Peyer's patch (tissue), 4 donors: ENCODE results near the gene HOXA5.

Experiments
- CTCF ChIP-seq, 6 experiments: fragments of 450-650 bp in 4 of 6; fragments of 200-600 bp in 2 of 6; sonication (generic) in 1 of 6; IDR thresholded peaks; one replicate each; pipeline ENCODE4 v1.5.1; 2017 to 2019; ENCODE audit warnings: antibody characterized with exemption in 6 of 6, mild to moderate bottlenecking in 3 of 6, moderate library complexity in 1 of 6
- POLR2A ChIP-seq, 2 donors: fragments of 450-650 bp; IDR thresholded peaks; one replicate each; pipeline ENCODE4 v1.5.1; 2017; ENCODE audit warnings: antibody characterized with exemption in 2 of 2, mild to moderate bottlenecking in 2 of 2, moderate library complexity in 2 of 2

DNA sequence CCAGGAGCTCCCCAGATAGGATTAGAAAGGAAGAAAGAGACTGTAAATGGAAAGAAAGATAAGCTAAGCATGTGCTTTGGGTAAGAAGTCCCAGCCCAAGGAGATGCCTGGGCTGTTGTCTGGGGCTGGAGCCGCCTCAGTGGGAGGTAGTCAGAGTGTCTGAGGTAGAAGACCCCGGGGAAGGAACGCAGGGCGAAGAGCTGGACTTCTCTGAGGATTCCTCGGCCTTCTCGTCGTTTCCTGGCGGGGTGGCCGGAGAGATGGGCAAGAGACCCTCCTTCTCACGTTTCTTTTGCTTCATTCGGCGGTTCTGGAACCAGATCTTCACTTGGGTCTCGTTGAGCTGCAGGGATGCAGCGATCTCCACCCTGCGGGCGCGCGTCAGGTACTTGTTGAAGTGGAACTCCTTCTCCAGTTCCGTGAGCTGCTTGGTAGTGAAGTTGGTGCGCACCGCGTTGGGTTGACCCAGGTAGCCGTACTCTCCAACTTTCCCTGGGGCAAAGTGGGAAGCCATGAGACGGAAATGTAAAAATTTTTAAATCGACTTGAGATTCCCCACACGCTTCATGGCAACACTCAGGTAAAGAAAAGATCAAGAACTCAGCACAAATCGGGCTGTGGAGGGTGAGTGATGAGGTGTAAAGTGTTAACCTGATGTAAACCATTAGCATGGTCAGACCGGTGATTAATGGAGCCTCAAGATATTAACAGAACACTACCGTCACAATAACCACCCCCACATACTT is 49.0 kb downstream of the HOXA5 start:
- TF ChIP-seq CTCF (IDR thresholded peaks at IDR 0.05) (no peak), POLR2A (IDR thresholded peaks at IDR 0.05) (no peak)
